HG03103 (cell line): ENCODE results near the gene FGFR3.

ENCODE experiments used
- ATAC-seq: cut with Tn5 transposase; IDR thresholded peaks from one replicate; pipeline ENCODE4 v1.9.1; 2021; ENCODE audit warnings: low read depth; ENCODE audit not compliant: unreplicated experiment

FGFR3 gene

GRCh38 chr4:1799387-1800375, 6.6 kb downstream of the FGFR3 start:
- ATAC-seq, result no peak

GRCh38 chr4:1800805-1801204, 7.7 kb downstream of the FGFR3 start:
- ATAC-seq, result no peak

- ATAC-seq, result no peak
Measured at GRCh38 chr4:1801286-1801958, 8.3 kb downstream of the FGFR3 start.

- no peak for ATAC-seq
Measured at GRCh38 chr4:1802151-1802715, 9.1 kb downstream of the FGFR3 start.

- no peak for ATAC-seq
Measured at GRCh38 chr4:1802720-1803522, 9.8 kb downstream of the FGFR3 start.

GRCh38 chr4:1803523-1804423, 10.7 kb downstream of the FGFR3 start:
- no peak for ATAC-seq

- ATAC-seq, result no peak
Measured at GRCh38 chr4:1804638-1805492, 11.8 kb downstream of the FGFR3 start.

GRCh38 chr4:1805493-1806222, 12.6 kb downstream of the FGFR3 start:
- no peak for ATAC-seq

- ATAC-seq, result no peak
Measured at GRCh38 chr4:1806223-1806564, 13.1 kb downstream of the FGFR3 start.

GRCh38 chr4:1806596-1807331, 13.7 kb downstream of the FGFR3 start:
- ATAC-seq, result no peak

GRCh38 chr4:1807332-1807777, 14.3 kb downstream of the FGFR3 start:
- ATAC-seq, result no peak

- no peak for ATAC-seq
Measured at GRCh38 chr4:1808396-1808795, 15.3 kb downstream of the FGFR3 start.

- no peak for ATAC-seq
Measured at GRCh38 chr4:1808851-1809753, 16.0 kb downstream of the FGFR3 start.

GRCh38 chr4:1809754-1810502, 16.8 kb downstream of the FGFR3 start:
- ATAC-seq, result no peak

- ATAC-seq, result no peak
Measured at GRCh38 chr4:1810765-1811164, 17.7 kb downstream of the FGFR3 start.

GRCh38 chr4:1812720-1813119, 19.6 kb downstream of the FGFR3 start:
- ATAC-seq, result no peak
